HepG2 (cell line): ENCODE data around the gene TTC1. TPM values are rescaled to one million over a fixed set of nuclear protein-coding genes. Genes with fewer than 3 reads are reported as not detected.

Experiments
- CAMTA2 ChIP-seq: sonication (generic); formaldehyde crosslinking; IDR thresholded peaks from 2 replicates; pipeline ENCODE4 v1.4.0; 2020; ENCODE audit warnings: mild to moderate bottlenecking, missing genetic modification reagents, borderline replicate concordance
- FOXA3 ChIP-seq: IDR thresholded peaks from 2 replicates; pipeline ENCODE4 v1.6.1; 2016; ENCODE audit warnings: missing genetic modification reagents, missing compliant biosample characterization
- HCFC1 ChIP-seq: fragments of 150-350 bp; IDR thresholded peaks from 2 replicates; pipeline ENCODE4 v1.6.1; 2014; ENCODE audit warnings: low read depth, low read length
- HNF4A ChIP-seq: sonication (generic); formaldehyde crosslinking; IDR thresholded peaks from 2 replicates; pipeline ENCODE4 v1.4.0; 2020; ENCODE audit warnings: missing genetic modification reagents
- IKZF4 ChIP-seq: sonication (generic); formaldehyde crosslinking; IDR thresholded peaks from 2 replicates; pipeline ENCODE4 v1.5.1; 2020; ENCODE audit warnings: borderline replicate concordance, mild to moderate bottlenecking, low read depth, missing genetic modification reagents; ENCODE audit errors: not compliant biosample characterization
- IRF9 ChIP-seq: sonication (generic); formaldehyde crosslinking; IDR thresholded peaks from 2 replicates; pipeline ENCODE4 v1.8.0; 2022; ENCODE audit warnings: missing genetic modification reagents, mild to moderate bottlenecking, borderline replicate concordance
- PAF1 ChIP-seq: IDR thresholded peaks from 2 replicates; pipeline ENCODE4 v1.6.1; 2016; ENCODE audit warnings: missing genetic modification reagents, missing compliant biosample characterization
- PATZ1 ChIP-seq: sonication (generic); formaldehyde crosslinking; IDR thresholded peaks from 2 replicates; pipeline ENCODE4 v1.4.0; 2020; ENCODE audit warnings: missing genetic modification reagents
- PHB2 ChIP-seq: fragments of 450-650 bp; IDR thresholded peaks from 2 replicates; pipeline ENCODE4 v1.6.1; 2018; ENCODE audit not compliant: partially characterized antibody
- POGZ ChIP-seq: sonication (generic); formaldehyde crosslinking; IDR thresholded peaks from 2 replicates; pipeline ENCODE4 v1.4.0; 2020; ENCODE audit warnings: mild to moderate bottlenecking, missing genetic modification reagents
- RBM39 ChIP-seq: fragments of 200-400 bp; formaldehyde crosslinking; IDR thresholded peaks from one replicate; pipeline ENCODE4 v1.6.1; 2018; ENCODE audit warnings: antibody characterized with exemption, mild to moderate bottlenecking, low read depth, low read length; ENCODE audit not compliant: poor library complexity, severe bottlenecking
- REST ChIP-seq, 2 experiments: IDR thresholded peaks; 2 replicates each; pipeline ENCODE4 v1.6.1; 2011 to 2012; ENCODE audit warnings: low read length in 2 of 2, borderline replicate concordance in 1 of 2, low read depth in 1 of 2, mild to moderate bottlenecking in 1 of 2, moderate library complexity in 1 of 2
- SATB2 ChIP-seq: sonication (generic); formaldehyde crosslinking; IDR thresholded peaks from 2 replicates; pipeline ENCODE4 v1.5.0; 2020; ENCODE audit warnings: missing genetic modification reagents
- TGIF2 ChIP-seq: IDR thresholded peaks from 2 replicates; pipeline ENCODE4 v1.6.1; 2016; ENCODE audit warnings: control low read depth, missing compliant biosample characterization
- ZBTB21 ChIP-seq: sonication (generic); formaldehyde crosslinking; IDR thresholded peaks from 2 replicates; pipeline ENCODE4 v1.4.0; 2020; ENCODE audit warnings: missing genetic modification reagents
- ZBTB42 ChIP-seq: sonication (generic); formaldehyde crosslinking; IDR thresholded peaks from 2 replicates; pipeline ENCODE4 v1.5.0; 2020; ENCODE audit warnings: mild to moderate bottlenecking, missing genetic modification reagents
- ZNF24 ChIP-seq: fragments of 450-650 bp; IDR thresholded peaks from 2 replicates; pipeline ENCODE4 v1.6.1; 2017; ENCODE audit warnings: antibody characterized with exemption, mild to moderate bottlenecking
- ZNF513 ChIP-seq: sonication (generic); formaldehyde crosslinking; conservative IDR thresholded peaks from 2 replicates; pipeline ENCODE4 v1.5.0; 2020; ENCODE audit warnings: missing genetic modification reagents
- ZNF549 ChIP-seq: sonication (generic); formaldehyde crosslinking; IDR thresholded peaks from 2 replicates; pipeline ENCODE4 v1.5.0; 2020; ENCODE audit warnings: missing genetic modification reagents
- polyA plus RNA-seq, 8 experiments: library from polyadenylated mRNA; depleted of rRNA in 3 of 8; stranded (reverse) in 7 of 8; unstranded in 1 of 8; fragments of >200 nt; fragmentation: Illumina TruSeq in 4 of 8; extraction: Trizol in 4 of 8; gene quantifications; 2 replicates each; pipeline versions ENCODE4 v1.2.1 to v1.2.3, GENCODE V29; 2011 to 2016; ENCODE audit warnings: low read depth in 4 of 8, missing spikeins in 1 of 8, mixed read lengths in 1 of 8; ENCODE audit not compliant: insufficient read depth in 1 of 8
- total RNA-seq, 5 experiments: library from RNA; depleted of rRNA; stranded (reverse); fragments of >200 nt; fragmentation: Illumina TruSeq; extraction: Trizol; gene quantifications; 2 replicates each; pipeline ENCODE4 v1.2.3, GENCODE V29; 2016; ENCODE audit warnings: low read depth in 1 of 5

Gene TTC1
- total and polyA plus RNA-seq, 2 of the 13 experiments (the other 11 are each of a cell fraction or from before 2014, with no cell fraction given): 16.1 to 72.1 TPM

- TF ChIP-seq IRF9 (0 out of 2 replicates have a peak, but pooled peaks have one; percentile 24), HCFC1 (peak; percentile 80), ZNF549 (CRISPR knock-in tag) (no peak), ZNF24 (no peak), FOXA3 (CRISPR knock-in tag) (peak; percentile 59), IKZF4 (CRISPR knock-in tag) (peak; percentile 13), CAMTA2 (CRISPR knock-in tag) (no peak), ZBTB21 (CRISPR knock-in tag) (peak; percentile 93), HNF4A (CRISPR knock-in tag) (no peak), TGIF2 (CRISPR knock-in tag) (peak; percentile 15; the same call in 1 of the 2 replicates), ZBTB42 (CRISPR knock-in tag) (no peak), RBM39 (no peak), SATB2 (CRISPR knock-in tag) (peak; percentile 54; the same call in 1 of the 2 replicates), PATZ1 (0 out of 2 replicates have a peak, but pooled peaks have one; percentile 11), POGZ (peak; percentile 91), PHB2 (no peak), PAF1 (no peak), ZNF513 (CRISPR knock-in tag) (0 out of 2 replicates have a peak, but pooled peaks have one; percentile 34), REST (IDR thresholded peaks at IDR 0.05; ENCODE audit: borderline replicate concordance in 1 of 2, low read depth in 1 of 2, low read length in 2 of 2) (peak in 1 of 2 experiments; percentile 44; a peak in 1 of 4 replicates)
Observed at GRCh38 chr5:160008877-160009590, at the start of gene TTC1 (continued).
